Erythroblast (primary cell): Measurements from ENCODE around the gene NDN.

Experiments used
- GATA1 ChIP-seq: IDR thresholded peaks from 2 replicates; pipeline ENCODE4 v1.6.1; 2011; ENCODE audit warnings: low read depth, mild to moderate bottlenecking, control low read depth, low read length, moderate library complexity
- POLR2A ChIP-seq: IDR thresholded peaks from 2 replicates; pipeline ENCODE4 v1.6.1; 2011; ENCODE audit warnings: mild to moderate bottlenecking, low read length

DNA sequence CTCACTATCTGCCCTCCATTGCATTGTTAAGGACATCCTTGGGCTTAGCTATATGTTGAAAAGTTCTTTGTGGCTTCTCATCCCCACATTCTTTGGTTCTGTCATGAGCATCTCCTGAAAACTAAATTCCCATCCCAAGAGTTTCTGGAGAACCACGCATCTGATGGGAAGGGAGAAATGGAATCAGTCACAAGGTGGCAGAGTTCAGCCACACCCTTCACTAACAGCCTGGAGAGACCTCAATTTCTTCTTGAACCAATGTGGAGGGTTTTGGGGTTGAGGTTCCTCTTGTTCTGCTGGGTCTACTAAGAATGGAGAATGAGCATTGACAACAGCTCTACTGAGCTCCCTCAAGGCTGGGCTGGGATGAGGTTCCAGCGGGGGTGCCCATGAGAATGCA is 23.9 kb downstream of the NDN start:
- TF ChIP-seq POLR2A (no peak), GATA1 (no peak)
